IPS-15b (cell line): Measurements from ENCODE around the gene E2F2.

Source experiments
- H3K27me3 ChIP-seq: one replicate; pipeline ENCODE4 v1.6.1; 2013; ENCODE audit warnings: low read length; ENCODE audit not compliant: control insufficient read depth, insufficient read depth
- H3K36me3 ChIP-seq: one replicate; pipeline ENCODE4 v1.6.1; 2013; ENCODE audit warnings: low read length; ENCODE audit not compliant: control insufficient read depth, insufficient read depth
- H3K4me1 ChIP-seq: one replicate; pipeline ENCODE4 v1.6.1; 2013; ENCODE audit warnings: mild to moderate bottlenecking, low read length; ENCODE audit not compliant: control insufficient read depth, insufficient read depth
- H3K4me3 ChIP-seq: one replicate; pipeline ENCODE4 v1.5.1; 2013; ENCODE audit warnings: low read depth, low read length
- H3K9ac ChIP-seq: one replicate; pipeline ENCODE4 v1.6.1; 2013; ENCODE audit warnings: low read depth, mild to moderate bottlenecking, low read length
- H3K9me3 ChIP-seq: one replicate; pipeline ENCODE4 v1.6.1; 2013; ENCODE audit warnings: mild to moderate bottlenecking, low read length; ENCODE audit not compliant: control insufficient read depth, insufficient read depth

The E2F2 gene

GRCh38 chr1:23568608-23569383 is 37.8 kb upstream of the E2F2 start:
- H3K27me3 ChIP-seq: peaks cover 19% of the 10 kb centered on the region
- H3K36me3 ChIP-seq: no peaks in the 10 kb centered on the region
- H3K9ac ChIP-seq: no peak overlapping the region
- peaks cover 12% of the 10 kb centered on the region for H3K4me1 ChIP-seq
- H3K4me3 ChIP-seq: peak overlapping the region; percentile 35
- no peaks in the 10 kb centered on the region for H3K9me3 ChIP-seq

GRCh38 chr1:23567996-23568607 is 37.1 kb upstream of the E2F2 start:
- Histone ChIP-seq H3K4me1 (peaks cover 12% of the 10 kb centered on the region), H3K27me3 (peaks cover 22% of the 10 kb centered on the region), H3K9ac (no peak overlapping the region), H3K9me3 (no peaks in the 10 kb centered on the region), H3K36me3 (no peaks in the 10 kb centered on the region), H3K4me3 (peak overlapping the region; percentile 53)

- Histone ChIP-seq H3K36me3 (no peaks in the 10 kb centered on the region), H3K9me3 (no peaks in the 10 kb centered on the region), H3K27me3 (peaks cover 22% of the 10 kb centered on the region), H3K9ac (no peak overlapping the region), H3K4me3 (peak overlapping the region; percentile 53), H3K4me1 (peaks cover 12% of the 10 kb centered on the region)
These were observed 36.6 kb upstream of the E2F2 start for GRCh38 chr1:23567629-23567995.

- H3K36me3 ChIP-seq: no peaks in the 10 kb centered on the region
- no peaks in the 10 kb centered on the region for H3K9me3 ChIP-seq
- H3K27me3 ChIP-seq: peaks cover 26% of the 10 kb centered on the region
- H3K4me1 ChIP-seq: peaks cover 18% of the 10 kb centered on the region
- H3K9ac ChIP-seq: no peak overlapping the region
- H3K4me3 ChIP-seq: no peak overlapping the region
These were observed 35.3 kb upstream of the E2F2 start for GRCh38 chr1:23566304-23566703.

GRCh38 chr1:23565776-23566175 is 34.7 kb upstream of the E2F2 start:
- Histone ChIP-seq H3K36me3 (no peaks in the 10 kb centered on the region), H3K27me3 (peaks cover 31% of the 10 kb centered on the region), H3K4me3 (no peak overlapping the region), H3K9me3 (no peaks in the 10 kb centered on the region), H3K9ac (no peak overlapping the region), H3K4me1 (peaks cover 22% of the 10 kb centered on the region)

- H3K9me3 ChIP-seq: no peaks in the 10 kb centered on the region
- H3K4me1 ChIP-seq: peaks cover 28% of the 10 kb centered on the region
- peaks cover 37% of the 10 kb centered on the region for H3K27me3 ChIP-seq
- no peak overlapping the region for H3K9ac ChIP-seq
- H3K36me3 ChIP-seq: no peaks in the 10 kb centered on the region
- H3K4me3 ChIP-seq: no peak overlapping the region
These were observed 33.6 kb upstream of the E2F2 start for GRCh38 chr1:23564529-23565122.

- peaks cover 21% of the 10 kb centered on the region for H3K4me1 ChIP-seq
- H3K9ac ChIP-seq: no peak overlapping the region
- H3K36me3 ChIP-seq: no peaks in the 10 kb centered on the region
These were observed 32.8 kb upstream of the E2F2 start for GRCh38 chr1:23563755-23564374.

GRCh38 chr1:23563003-23563402 is 32.0 kb upstream of the E2F2 start:
- H3K4me1 ChIP-seq: peaks cover 21% of the 10 kb centered on the region
- no peak overlapping the region for H3K4me3 ChIP-seq
- H3K27me3 ChIP-seq: peaks cover 30% of the 10 kb centered on the region
- H3K9me3 ChIP-seq: no peaks in the 10 kb centered on the region
- H3K9ac ChIP-seq: no peak overlapping the region
- H3K36me3 ChIP-seq: no peaks in the 10 kb centered on the region

More at GRCh38 chr1:23563755-23564374, 32.8 kb upstream of the E2F2 start:
- H3K4me3 ChIP-seq: no peak overlapping the region
- no peaks in the 10 kb centered on the region for H3K9me3 ChIP-seq
- peaks cover 30% of the 10 kb centered on the region for H3K27me3 ChIP-seq

- H3K9ac ChIP-seq: no peak overlapping the region
- H3K9me3 ChIP-seq: no peaks in the 10 kb centered on the region
- H3K36me3 ChIP-seq: no peaks in the 10 kb centered on the region
- peaks cover 27% of the 10 kb centered on the region for H3K4me1 ChIP-seq
- no peak overlapping the region for H3K4me3 ChIP-seq
- H3K27me3 ChIP-seq: peaks cover 36% of the 10 kb centered on the region
These were observed 31.3 kb upstream of the E2F2 start for GRCh38 chr1:23562137-23562876.

GRCh38 chr1:23561813-23562100 is 30.7 kb upstream of the E2F2 start:
- Histone ChIP-seq H3K27me3 (peaks cover 39% of the 10 kb centered on the region), H3K4me1 (peaks cover 32% of the 10 kb centered on the region), H3K9me3 (no peaks in the 10 kb centered on the region), H3K9ac (no peak overlapping the region), H3K4me3 (no peak overlapping the region), H3K36me3 (no peaks in the 10 kb centered on the region)

- peaks cover 44% of the 10 kb centered on the region for H3K27me3 ChIP-seq
- no peak overlapping the region for H3K9ac ChIP-seq
- no peak overlapping the region for H3K4me3 ChIP-seq
- H3K4me1 ChIP-seq: peaks cover 38% of the 10 kb centered on the region
- H3K36me3 ChIP-seq: no peaks in the 10 kb centered on the region
- H3K9me3 ChIP-seq: no peaks in the 10 kb centered on the region
These were observed 30.2 kb upstream of the E2F2 start for GRCh38 chr1:23561076-23561812.
